GM21447 (cell line): ENCODE measurements around the gene OR2S2.

Experiments used
- ATAC-seq: cut with Tn5 transposase; IDR thresholded peaks from one replicate; pipeline ENCODE4 v1.9.1; 2021; ENCODE audit not compliant: unreplicated experiment

OR2S2 gene

GRCh38 chr9:35910613-35911359 is 47.2 kb downstream of the OR2S2 start:
- ATAC-seq, result no peak

- no peak for ATAC-seq
Measured at GRCh38 chr9:35909687-35910612, 48.0 kb downstream of the OR2S2 start.

DNA sequence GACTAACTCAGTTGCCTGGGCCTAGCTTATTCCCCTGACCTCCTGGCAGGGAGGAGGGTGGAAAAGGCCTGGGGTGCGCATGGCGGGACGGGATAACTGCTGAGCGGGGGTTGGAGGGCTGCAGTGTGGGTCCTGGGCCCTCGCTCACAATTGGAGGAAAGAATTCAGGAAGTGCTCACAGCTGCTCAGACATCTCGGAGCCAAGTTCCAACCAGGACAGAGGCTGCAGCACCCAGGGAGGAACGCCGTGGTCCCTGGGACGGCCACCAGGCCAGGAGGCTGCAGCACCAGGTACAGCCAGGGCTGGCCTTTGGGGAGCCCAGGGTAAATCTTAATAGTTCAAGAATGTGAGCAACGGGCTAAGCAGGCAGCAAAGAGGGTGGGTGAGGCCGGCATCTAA is 48.7 kb downstream of the OR2S2 start, which contains the start of gene SPAAR:
TSS of gene SPAAR (plus strand) at position 217 of the 400 bp plus-strand sequence. CDS start 974 bp downstream, outside the sequence.
- no peak for ATAC-seq

DNA sequence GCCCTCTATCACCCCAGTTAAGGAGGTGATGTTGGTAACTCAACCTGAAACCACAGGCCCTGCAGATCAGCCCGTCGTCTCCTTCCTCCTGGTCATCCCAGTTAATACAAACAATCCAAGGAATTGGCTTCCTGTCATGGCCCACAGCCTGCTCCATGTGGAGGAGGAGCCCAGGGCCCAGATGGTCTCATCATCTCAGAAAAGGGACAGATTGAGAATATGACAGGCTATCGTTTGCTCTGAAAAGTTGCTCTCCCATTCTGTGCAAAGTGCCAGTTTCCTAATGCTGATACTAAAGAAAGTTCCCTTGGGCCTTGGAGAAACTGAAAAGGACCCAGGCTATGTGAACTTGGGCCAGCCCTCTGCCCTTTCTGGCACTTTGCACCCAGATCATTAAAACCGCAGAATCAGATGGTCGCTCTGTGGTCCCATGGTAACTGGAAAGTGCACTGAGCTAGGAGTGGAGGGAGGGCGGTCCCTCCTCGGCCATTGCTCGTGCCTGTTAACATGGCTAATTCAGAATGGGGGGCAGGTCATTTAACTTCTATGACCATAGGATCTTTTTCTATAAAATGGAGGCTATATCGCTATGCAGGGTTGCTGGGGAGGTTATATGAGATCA is 49.3 kb downstream of the OR2S2 start:
- ATAC-seq, result no peak

GRCh38 chr9:35907711-35908503 is 50.0 kb downstream of the OR2S2 start:
- ATAC-seq, result no peak
